ENCODE results near the gene SERPINA5.

Gene SERPINA5, protein sequence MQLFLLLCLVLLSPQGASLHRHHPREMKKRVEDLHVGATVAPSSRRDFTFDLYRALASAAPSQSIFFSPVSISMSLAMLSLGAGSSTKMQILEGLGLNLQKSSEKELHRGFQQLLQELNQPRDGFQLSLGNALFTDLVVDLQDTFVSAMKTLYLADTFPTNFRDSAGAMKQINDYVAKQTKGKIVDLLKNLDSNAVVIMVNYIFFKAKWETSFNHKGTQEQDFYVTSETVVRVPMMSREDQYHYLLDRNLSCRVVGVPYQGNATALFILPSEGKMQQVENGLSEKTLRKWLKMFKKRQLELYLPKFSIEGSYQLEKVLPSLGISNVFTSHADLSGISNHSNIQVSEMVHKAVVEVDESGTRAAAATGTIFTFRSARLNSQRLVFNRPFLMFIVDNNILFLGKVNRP

DNA sequence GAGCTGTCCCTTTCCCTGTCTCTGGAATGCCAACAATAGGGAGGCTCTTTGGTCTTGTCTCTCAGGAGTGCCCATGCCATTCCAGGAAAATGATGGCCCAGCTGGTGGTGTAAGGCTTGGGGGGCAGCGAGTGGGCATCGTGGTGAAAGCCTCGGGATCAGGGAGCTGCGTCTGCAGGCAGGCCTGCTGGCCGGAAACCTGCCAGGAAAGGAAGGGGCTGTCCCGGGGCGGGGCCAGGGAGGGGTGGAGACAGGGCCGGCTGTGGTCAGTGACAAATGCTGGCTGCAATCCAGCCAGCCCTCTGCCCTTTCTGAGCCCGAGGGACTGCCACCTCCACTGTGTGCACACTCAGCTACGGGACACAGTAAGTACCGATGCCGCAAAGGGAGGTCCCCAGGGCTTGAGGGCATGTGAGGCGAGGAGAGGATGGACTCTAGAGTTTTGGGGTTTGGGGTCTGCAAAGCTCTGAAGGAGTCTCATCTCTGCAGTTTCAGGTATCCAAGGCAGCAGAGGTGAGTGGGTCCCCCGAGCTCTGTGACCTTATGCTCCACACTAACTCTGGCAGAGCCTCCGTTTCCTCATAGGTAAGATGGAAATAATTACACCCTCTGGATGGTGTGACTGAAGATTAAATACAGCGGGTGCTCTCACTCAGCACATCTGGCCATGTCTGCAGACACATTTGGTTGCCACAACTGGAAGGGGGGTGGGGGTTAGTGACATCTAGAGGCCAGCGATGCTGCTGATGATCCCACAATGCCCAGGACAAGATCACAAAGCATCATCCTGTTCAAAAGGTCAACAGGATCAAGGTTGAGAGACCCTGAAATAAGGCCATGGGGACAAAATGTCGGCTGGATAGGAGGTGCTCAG lies at the start of gene SERPINA5:
Gene SERPINA5, plus strand, starts transcription at position 300 of the 873 bp plus-strand sequence. CDS start 5,937 bp downstream, outside the sequence.
- in situ Hi-C loops (cut with MboI; ENCODE audit: low sequenced_read_pairs): no loop called here

DNA sequence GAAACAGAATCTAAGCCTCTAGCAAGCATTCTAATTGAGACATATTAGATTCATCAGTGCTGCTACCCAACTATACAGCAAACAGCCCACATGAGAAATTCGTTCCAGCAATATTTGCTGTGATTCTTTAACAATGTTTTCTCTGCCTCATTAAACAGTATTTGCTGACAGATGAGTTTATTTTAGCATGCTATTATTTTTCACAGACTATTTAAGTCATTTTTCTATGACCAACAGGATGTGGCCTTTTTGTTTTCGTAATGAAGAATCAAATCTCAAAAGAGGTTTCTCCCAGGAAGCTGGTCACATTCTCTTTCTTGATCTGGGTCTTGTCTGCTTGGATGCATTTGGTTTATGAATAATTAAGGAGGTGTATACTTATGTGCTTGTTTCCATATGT lies 48.8 kb upstream of the SERPINA5 start:
- in situ Hi-C loops (cut with MboI; ENCODE audit: low sequenced_read_pairs): no loop called here

- in situ Hi-C loops (cut with MboI; ENCODE audit: low sequenced_read_pairs): no loop called here
Measured at GRCh38 chr14:94535506-94535905, 45.7 kb upstream of the SERPINA5 start.

DNA sequence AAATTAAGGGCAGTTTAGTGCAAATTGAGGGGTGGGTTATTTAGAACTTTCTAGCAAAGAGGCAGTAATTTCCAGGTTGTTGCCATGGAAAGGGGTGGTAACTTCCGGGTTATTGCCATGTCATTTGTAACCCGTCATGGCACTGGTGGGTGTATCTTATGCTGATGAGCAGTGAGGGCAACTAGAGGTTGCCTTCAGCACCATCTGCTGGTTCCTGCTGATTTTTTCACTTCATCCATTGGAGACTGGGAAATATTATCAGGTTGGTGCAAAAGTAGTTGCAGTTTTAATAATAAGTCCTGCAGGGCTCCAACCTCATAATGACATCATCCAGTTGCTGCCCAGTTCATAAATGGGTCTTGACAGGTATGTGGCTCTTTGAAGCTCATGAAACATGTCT lies 44.4 kb upstream of the SERPINA5 start:
- in situ Hi-C loops (cut with MboI; ENCODE audit: low sequenced_read_pairs): no loop called here

DNA sequence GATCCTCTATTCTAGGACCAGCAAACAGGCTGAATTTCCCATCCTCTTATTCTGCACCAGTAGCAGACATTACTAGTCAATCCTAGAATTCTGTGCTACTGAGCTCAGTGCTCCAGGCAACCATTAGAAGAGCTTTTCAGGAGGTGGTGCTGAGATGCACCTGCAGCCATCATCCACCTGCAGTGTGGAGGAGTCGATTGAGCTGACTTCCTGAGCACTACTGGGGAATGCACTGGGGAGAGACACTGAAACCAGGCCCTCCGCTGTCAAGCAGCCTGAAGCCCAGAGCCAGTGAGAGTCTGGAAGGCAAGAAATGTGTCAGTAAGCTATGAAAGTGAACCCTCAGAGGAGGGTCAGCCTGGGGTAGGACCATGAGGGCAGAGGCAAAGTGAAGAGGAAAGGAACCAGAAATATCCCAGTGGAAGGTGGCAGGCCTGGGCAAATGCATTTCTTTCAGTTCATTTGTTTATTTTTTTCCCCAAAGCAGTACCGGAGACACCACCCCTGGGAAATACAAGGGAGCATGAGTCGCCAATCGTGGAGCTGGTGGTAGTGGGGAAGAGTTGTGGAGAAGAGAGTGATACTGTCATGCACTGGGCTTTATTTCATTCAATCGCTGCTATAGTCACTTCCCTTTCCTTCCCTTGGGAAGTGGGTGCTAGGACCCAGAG lies 43.0 kb upstream of the SERPINA5 start:
- in situ Hi-C loops (cut with MboI; ENCODE audit: low sequenced_read_pairs): no loop called here

DNA sequence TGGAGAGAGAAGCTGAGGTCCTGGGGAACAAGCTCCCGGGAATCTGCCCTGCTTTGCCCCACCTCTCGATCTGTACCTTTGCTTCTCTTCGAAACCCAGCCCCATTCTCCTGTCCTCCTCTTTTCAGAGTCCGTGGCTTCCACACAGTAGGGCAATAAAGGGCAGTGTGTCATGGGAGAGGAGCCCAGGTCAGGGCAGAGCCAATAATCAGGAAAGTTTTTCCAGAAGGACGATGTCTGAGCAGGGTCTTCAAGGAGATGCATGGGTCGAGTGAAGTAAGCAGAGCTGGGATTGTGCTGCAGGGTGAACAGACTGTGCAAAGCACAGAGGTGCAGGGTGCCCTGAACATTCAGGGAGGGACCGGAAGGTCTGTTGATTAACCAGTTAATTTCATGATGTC lies 42.0 kb upstream of the SERPINA5 start:
- in situ Hi-C loops (cut with MboI; ENCODE audit: low sequenced_read_pairs): no loop called here

DNA sequence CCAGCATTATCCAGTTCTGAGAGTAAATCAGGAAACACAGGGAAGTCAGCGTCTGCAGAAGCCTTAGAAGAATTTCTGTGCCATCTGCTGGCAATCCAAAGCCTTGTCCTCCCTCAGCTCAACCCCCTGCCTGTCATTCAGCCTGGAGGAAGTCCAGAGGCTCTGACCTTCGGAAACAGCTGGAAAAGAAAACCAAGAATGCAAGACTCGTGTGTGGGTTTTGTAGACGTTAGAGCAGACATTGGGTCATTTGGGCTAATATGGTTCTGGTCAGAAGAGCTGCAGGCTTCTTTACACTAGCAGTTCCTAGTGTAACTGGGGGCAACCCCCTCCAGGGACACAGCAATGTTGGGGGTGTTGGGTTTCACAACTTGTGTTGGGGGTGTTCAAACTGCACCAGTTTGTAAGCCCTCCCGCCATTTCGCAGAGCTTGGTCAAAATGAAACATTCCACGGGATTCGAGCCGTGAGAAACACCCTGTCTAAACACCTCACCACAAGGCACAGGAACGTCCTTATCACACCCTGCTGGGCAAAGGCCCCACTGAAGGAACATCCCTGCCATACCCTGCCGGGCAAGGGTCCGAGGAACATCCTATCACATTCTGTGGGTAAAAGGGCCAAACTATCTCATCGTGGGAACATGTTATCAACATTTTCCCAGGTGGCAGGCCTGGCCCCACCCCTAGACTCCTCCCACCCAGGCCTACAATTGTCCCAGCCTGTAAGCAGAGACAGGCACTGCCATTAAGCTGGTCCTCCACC lies 41.0 kb upstream of the SERPINA5 start:
- in situ Hi-C loops (cut with MboI; ENCODE audit: low sequenced_read_pairs): no loop called here

DNA sequence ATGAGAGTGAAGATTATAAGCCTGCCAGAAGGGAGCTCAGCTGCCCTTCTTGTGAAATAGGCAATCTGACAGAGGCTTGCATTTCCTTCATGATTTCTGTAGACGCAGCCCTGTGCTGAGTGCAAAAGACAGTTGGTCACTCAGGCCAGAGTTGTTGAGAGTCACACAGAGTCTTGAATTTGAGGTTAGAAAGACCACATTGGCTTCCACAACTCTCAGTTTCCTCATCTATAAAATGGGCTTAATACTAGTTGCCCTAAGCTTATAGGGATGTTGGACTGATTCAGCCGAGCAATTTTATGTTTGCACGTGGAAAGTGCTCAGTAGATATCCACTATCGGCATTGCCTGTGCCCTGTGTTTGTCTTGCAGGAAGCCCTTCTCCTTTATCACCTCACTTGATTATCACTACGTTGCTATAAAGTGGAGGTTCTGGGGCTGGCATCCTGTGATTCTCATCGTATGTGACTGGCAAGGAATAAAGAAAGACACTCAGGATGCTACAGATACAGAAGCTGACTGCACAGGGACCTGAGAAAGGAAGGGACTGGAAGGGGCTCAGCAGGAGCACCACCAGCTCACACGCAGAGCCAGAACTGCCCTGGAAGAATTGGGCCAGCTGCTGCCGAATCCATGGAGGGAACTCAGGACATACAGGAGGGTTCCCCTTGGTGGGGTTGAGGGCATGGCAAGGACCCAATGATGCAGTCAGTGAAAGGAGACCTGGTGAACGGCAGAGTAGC lies 39.8 kb upstream of the SERPINA5 start:
- in situ Hi-C loops (cut with MboI; ENCODE audit: low sequenced_read_pairs): no loop called here

GRCh38 chr14:94542111-94542810 lies 39.0 kb upstream of the SERPINA5 start:
- in situ Hi-C loops (cut with MboI; ENCODE audit: low sequenced_read_pairs): no loop called here

- in situ Hi-C loops (cut with MboI; ENCODE audit: low sequenced_read_pairs): no loop called here
Measured at GRCh38 chr14:94542811-94543440, 38.3 kb upstream of the SERPINA5 start.

GRCh38 chr14:94543449-94544124 lies 37.6 kb upstream of the SERPINA5 start:
- in situ Hi-C loops (cut with MboI; ENCODE audit: low sequenced_read_pairs): no loop called here

DNA sequence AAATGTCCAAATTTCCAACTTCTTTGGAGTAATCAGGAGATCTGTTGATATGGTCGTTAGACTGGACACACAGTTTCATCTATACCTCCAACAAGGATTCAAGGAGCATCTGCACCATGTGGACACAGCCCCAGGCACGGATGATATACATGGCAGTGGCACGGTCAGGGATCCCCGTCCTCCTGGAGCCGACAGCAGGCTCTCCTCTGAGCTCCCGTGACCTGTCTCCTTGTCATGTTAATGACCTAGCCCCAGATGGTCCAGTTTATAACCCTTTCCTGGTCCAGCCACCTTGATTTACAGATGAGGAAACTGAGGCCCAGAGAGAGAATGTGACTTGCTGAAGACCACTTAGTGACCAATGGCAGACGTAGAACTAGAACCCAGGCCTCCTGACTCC lies 36.5 kb upstream of the SERPINA5 start:
- in situ Hi-C loops (cut with MboI; ENCODE audit: low sequenced_read_pairs): no loop called here

DNA sequence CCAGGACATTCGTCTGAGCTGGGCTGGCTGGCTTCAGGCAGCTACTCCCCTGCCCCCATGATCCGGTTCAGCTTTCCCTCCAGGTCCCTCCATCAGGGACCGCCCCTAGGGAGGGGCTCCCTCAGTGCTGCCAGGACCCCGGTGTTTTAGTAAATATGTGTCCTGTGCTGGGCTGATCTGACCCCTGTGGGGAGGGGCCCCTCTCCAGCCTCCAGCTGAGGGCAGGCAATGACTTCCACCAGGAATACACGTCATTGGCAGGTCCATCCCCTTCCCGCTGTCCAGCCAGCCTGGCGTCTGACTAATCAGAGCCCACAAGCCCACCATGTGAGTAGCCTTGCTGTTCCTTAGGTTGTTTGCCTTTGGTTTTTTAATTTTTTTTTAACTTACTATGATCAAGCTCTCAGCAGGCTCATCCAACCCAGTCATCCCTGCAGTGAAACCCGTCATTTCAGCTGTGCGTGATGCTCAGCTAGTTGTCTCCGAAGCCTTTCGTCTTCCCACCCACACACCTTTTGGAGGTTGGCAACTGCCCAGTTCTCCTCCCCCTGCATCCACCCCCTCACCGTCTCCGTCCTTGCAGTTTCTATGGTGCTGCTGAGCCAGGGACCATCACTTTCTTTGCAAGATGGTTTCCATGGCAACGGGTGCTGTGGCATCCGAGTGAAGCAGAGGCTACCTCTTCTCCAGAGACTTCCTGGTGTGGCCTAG lies 35.9 kb upstream of the SERPINA5 start:
- in situ Hi-C loops (cut with MboI; ENCODE audit: low sequenced_read_pairs): no loop called here

GRCh38 chr14:94547151-94547680 lies 34.0 kb upstream of the SERPINA5 start:
- in situ Hi-C loops (cut with MboI; ENCODE audit: low sequenced_read_pairs): no loop called here

DNA sequence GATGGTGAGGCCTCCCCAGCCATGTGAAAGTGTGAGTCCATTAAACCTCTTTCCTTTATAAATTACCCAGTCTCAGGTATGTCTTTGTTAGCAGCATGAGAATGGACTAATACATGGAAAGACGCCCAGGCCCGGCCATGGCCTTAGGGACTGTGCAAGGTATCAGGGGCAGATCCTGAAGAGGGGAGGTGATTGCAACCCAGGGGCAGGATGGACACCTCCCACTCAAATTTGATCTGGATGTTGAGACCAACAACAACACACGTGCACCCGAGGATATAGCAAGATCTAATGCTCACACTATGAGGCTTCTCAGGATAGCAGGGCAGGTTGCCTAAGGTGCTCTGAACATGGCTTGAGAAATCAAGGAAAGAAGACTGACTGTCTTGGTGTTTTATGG lies 33.5 kb upstream of the SERPINA5 start:
- in situ Hi-C loops (cut with MboI; ENCODE audit: low sequenced_read_pairs): no loop called here

DNA sequence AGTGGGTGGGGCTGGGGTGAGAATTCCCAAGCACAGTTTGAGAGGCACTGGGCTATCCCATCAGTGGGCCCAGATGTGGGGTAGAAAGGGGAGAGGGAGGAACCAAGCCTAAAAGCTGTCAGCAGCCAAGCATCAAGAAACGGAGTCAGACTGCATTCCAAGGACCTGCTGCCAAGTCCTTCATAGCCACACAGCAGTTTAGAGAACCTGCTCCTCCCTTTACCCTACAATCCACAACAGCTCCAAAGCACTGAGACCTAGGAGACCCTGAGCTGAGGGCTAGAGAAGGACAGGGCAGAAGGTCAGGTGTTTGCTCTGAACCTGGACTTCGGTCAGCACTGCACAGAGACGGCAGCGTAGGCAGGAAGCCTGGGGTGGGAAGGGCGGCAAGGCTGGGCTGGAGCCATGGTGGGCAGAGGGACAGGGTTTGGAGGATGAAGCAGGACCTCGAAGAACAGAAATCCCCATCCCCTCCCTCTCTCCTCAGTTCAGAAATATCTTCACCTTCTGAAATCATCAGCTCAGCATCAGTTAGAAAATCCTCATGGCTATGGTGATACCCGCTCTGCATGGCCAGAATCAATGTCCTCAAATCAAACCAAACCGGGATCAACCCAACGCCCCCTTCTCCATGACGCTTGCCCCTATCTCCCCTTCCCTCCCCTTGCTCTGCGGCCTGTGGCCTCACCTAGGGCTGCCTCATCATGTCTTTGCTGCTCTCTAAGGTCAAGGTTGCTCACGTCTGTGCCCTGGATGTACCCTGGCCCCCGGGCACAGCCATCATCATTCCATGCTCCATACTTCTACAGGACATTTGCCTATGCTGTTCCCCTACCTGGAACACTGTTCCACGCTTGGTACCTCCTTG lies 32.9 kb upstream of the SERPINA5 start:
- in situ Hi-C loops (cut with MboI; ENCODE audit: low sequenced_read_pairs): no loop called here
